GM12872 (cell line): ENCODE results near the gene GAS5.

Experiments
- TF ChIP-seq, protein P1 (sequence below): IDR thresholded peaks from 3 replicates; pipeline ENCODE4 v1.5.1; 2011; ENCODE audit warnings: low read depth, mild to moderate bottlenecking, low read length, moderate library complexity; ENCODE audit not compliant: insufficient read depth

The GAS5 gene

GRCh38 chr1:173900992-173901391 is 33.2 kb upstream of the GAS5 start:
- TF ChIP-seq, protein P1, sequence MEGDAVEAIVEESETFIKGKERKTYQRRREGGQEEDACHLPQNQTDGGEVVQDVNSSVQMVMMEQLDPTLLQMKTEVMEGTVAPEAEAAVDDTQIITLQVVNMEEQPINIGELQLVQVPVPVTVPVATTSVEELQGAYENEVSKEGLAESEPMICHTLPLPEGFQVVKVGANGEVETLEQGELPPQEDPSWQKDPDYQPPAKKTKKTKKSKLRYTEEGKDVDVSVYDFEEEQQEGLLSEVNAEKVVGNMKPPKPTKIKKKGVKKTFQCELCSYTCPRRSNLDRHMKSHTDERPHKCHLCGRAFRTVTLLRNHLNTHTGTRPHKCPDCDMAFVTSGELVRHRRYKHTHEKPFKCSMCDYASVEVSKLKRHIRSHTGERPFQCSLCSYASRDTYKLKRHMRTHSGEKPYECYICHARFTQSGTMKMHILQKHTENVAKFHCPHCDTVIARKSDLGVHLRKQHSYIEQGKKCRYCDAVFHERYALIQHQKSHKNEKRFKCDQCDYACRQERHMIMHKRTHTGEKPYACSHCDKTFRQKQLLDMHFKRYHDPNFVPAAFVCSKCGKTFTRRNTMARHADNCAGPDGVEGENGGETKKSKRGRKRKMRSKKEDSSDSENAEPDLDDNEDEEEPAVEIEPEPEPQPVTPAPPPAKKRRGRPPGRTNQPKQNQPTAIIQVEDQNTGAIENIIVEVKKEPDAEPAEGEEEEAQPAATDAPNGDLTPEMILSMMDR = no peak

DNA sequence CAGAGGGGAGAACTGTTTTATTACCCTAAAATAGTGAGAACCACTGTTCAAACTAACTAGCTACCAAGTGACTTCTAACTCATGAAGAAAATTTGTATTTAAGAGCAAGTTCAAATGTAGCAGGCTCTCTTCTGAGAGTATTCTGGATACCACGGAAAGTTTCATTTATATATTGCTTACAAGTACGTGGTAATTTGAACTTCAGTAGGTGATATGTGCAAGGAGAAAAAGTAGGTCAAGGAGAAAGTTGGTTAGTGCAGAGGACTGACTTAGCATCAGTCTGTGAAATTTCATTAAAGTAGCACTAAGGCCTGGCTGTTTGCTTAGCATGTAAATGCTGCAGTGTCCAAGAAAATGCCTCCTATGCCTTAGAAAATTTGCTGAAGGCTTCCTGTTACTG is 32.6 kb upstream of the GAS5 start:
- TF ChIP-seq, protein P1 = no peak

GRCh38 chr1:173894189-173894588 is 26.4 kb upstream of the GAS5 start:
- TF ChIP-seq, protein P1 = no peak

DNA sequence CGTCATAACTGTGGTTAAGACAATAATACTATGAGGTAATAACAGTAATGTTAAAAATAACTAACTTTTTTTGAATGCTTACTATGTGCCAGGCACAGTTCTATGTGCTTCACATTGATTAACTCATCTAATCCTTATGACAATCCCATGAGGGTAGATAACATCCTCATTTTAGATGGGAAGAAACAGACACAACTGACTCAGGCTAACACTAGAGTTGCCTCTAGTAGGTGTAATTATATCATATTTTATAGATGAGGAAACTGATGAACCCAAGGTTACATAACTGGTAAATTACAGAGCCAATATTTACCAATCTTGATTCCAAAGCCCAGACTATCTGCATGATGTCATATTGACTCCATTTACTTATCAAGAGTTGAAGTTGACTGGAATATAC is 25.8 kb upstream of the GAS5 start:
- TF ChIP-seq, protein P1 = no peak

DNA sequence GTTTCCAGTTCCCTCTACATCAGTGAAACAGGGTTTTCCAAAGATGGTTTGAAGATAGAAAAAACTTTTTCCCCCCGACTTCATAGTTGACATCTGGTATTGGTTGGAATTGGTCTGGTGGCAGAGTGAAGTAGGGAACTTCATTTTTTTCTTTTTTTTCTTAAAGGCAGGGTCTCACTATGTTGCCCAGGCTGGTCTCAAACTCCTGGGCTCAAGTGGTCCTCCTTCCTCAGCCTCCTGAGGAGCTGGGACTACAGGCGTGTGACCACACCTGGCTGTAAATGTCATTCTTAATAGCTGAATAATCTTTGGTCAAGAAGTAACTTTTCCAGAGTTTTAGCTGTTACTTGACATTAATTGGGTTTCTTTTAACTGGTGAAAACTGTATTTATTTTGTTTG is 22.1 kb upstream of the GAS5 start:
- TF ChIP-seq, protein P1 = no peak

- TF ChIP-seq, protein P1 = no peak
These were observed 21.0 kb upstream of the GAS5 start for GRCh38 chr1:173888749-173889148.

DNA sequence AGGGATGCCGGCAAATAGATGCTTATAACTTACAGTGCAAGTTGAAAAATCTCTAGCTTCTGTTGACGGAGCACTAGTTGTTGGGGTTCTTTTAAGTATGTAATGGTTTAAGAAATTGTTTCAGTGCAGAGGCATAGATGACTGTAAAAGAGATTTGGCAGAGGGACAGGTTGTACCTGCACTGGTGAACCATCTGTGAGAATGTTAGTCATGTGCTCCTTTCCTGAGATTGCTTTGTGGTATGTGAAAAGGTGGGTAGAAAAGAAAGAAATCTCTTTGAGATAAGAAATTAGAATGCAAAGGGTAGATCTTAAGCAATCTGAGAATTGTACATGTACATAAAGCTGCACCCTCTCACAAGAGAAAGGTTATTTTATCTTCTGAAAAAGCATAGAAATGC is 19.8 kb upstream of the GAS5 start:
- TF ChIP-seq, protein P1 = no peak
